HepG2 (cell line): Measurements from ENCODE around the gene TANGO6. TPM values are rescaled to one million over a fixed set of nuclear protein-coding genes. Genes with fewer than 3 reads are reported as not detected.

Source experiments
- ATAC-seq: fragments of 200-7000 bp; cut with Tn5 transposase; 3 replicates; pipeline ENCODE4 v1.9.1; 2020; ENCODE audit warnings: mild to moderate bottlenecking, moderate library complexity
- BruUV-seq: library from RNA; stranded (reverse); fragments of 400-500 nt; replicated peaks from 2 replicates; lab custom pipeline; 2021; lab: Mats Ljungman, UMichigan
- CTCF ChIA-PET: fragments of 300-600 bp; formaldehyde crosslinking; extraction: SDS; loops from one replicate; lab custom pipeline; 2021; ENCODE audit warnings: low total read pairs, inconsistent platforms, low intra/inter-chr PET ratio; lab: Yijun Ruan, JAX
- POLR2A ChIA-PET: fragments of 350-600 bp; sonication (Branson Sonifier 250); formaldehyde crosslinking; loops from one replicate; lab custom pipeline; 2020; ENCODE audit warnings: antibody characterized with exemption, inconsistent platforms; lab: Yijun Ruan, JAX
- DNase-seq: peaks from one replicate; pipeline ENCODE4 v3.0.0-alpha.2; 2015; ENCODE audit warnings: low spot score
- FAIRE-seq: peaks from 3 replicates; lab custom pipeline; 2011; peaks lifted over from hg19 to GRCh38; lab: Jason Lieb, UNC
- H2AFZ ChIP-seq: one replicate; pipeline ENCODE4 v1.6.1; 2011; ENCODE audit warnings: low read length, inconsistent platforms
- H3K27ac ChIP-seq: fragments of 300-600 bp; 3 replicates; pipeline ENCODE4 v1.8.0; 2011; ENCODE audit warnings: mixed run types, mild to moderate bottlenecking, mixed read lengths, low read length, inconsistent platforms; ENCODE audit not compliant: insufficient read depth; ENCODE audit errors: extremely low read length
- H3K27me3 ChIP-seq, 2 experiments: fragments of 200-600 bp in 1 of 2; 2 replicates in 1 of 2; 3 replicates in 1 of 2; pipeline versions ENCODE4 v1.6.0 to v1.8.0; 2011; ENCODE audit warnings: low read length in 2 of 2, mild to moderate bottlenecking in 2 of 2, moderate library complexity in 2 of 2, inconsistent platforms in 1 of 2; ENCODE audit not compliant: insufficient read depth in 2 of 2, control insufficient read depth in 1 of 2
- H3K36me3 ChIP-seq, 2 experiments: fragments of 200-600 bp in 1 of 2; replicated peaks in 1 of 2; 2 replicates in 1 of 2; 3 replicates in 1 of 2; pipeline versions ENCODE4 v1.5.1 to v1.8.0; 2011; ENCODE audit warnings: low read length in 2 of 2, inconsistent platforms in 1 of 2; ENCODE audit not compliant: insufficient read depth in 2 of 2, control insufficient read depth in 1 of 2
- H3K4me1 ChIP-seq: 2 replicates; pipeline ENCODE4 v1.5.1; 2012; ENCODE audit warnings: low read length, inconsistent platforms; ENCODE audit not compliant: insufficient read depth
- H3K4me2 ChIP-seq: 2 replicates; pipeline ENCODE4 v1.6.0; 2011; ENCODE audit warnings: low read depth, low read length, inconsistent platforms
- H3K4me3 ChIP-seq, 3 experiments: fragments of 200-600 bp in 1 of 3; sonication (generic), shearing (Covaris generic) in 1 of 3; replicated peaks in 1 of 3; 2 replicates each; pipeline ENCODE4 v1.5.1; 2011 to 2016; ENCODE audit warnings: low read length in 3 of 3, inconsistent platforms in 2 of 3, low read depth in 2 of 3, mild to moderate bottlenecking in 2 of 3, control low read depth in 1 of 3, mixed read lengths in 1 of 3; ENCODE audit not compliant: insufficient read depth in 1 of 3
- H3K79me2 ChIP-seq: one replicate; pipeline ENCODE4 v1.6.1; 2011; ENCODE audit warnings: low read length, inconsistent platforms; ENCODE audit not compliant: insufficient read depth
- H3K9ac ChIP-seq: 2 replicates; pipeline ENCODE4 v1.6.0; 2011; ENCODE audit warnings: mild to moderate bottlenecking, low read depth, low read length, inconsistent platforms; ENCODE audit not compliant: insufficient read depth
- H3K9me3 ChIP-seq: 2 replicates; pipeline ENCODE4 v1.5.1; 2012; ENCODE audit warnings: mild to moderate bottlenecking, low read length
- H4K20me1 ChIP-seq: 2 replicates; pipeline ENCODE4 v1.6.0; 2011; ENCODE audit warnings: inconsistent platforms, mild to moderate bottlenecking, low read length, moderate library complexity; ENCODE audit not compliant: insufficient read depth
- CBX1 ChIP-seq: IDR thresholded peaks from one replicate; pipeline ENCODE4 v1.6.1; 2016; ENCODE audit warnings: antibody characterized with exemption, low read depth
- CSRNP1 ChIP-seq: sonication (generic); formaldehyde crosslinking; IDR thresholded peaks from 2 replicates; pipeline ENCODE4 v1.8.1; 2023; ENCODE audit warnings: mild to moderate bottlenecking, missing genetic modification reagents
- GATAD1 ChIP-seq: IDR thresholded peaks from 2 replicates; pipeline ENCODE4 v1.6.1; 2016; ENCODE audit warnings: missing genetic modification reagents, missing compliant biosample characterization
- HIVEP1 ChIP-seq: sonication (generic); formaldehyde crosslinking; IDR thresholded peaks from 2 replicates; pipeline ENCODE4 v1.4.0; 2020; ENCODE audit warnings: mild to moderate bottlenecking, missing genetic modification reagents
- PCBP1 ChIP-seq: fragments of 200-400 bp; formaldehyde crosslinking; IDR thresholded peaks from 2 replicates; pipeline ENCODE4 v1.6.1; 2017; ENCODE audit warnings: mild to moderate bottlenecking, low read depth, low read length, borderline replicate concordance
- TSC22D2 ChIP-seq: sonication (generic); formaldehyde crosslinking; IDR thresholded peaks from 2 replicates; pipeline ENCODE4 v1.5.1; 2020; ENCODE audit warnings: missing genetic modification reagents, mild to moderate bottlenecking, borderline replicate concordance
- ZFP91 ChIP-seq: sonication (generic); formaldehyde crosslinking; IDR thresholded peaks from 2 replicates; pipeline ENCODE4 v1.9.0; 2022; ENCODE audit warnings: missing genetic modification reagents, mild to moderate bottlenecking, borderline replicate concordance
- WGBS: methylation state at CpG from one replicate; pipeline ENCODE4 v1.1.6; 2017; ENCODE audit warnings: low lambda C conversion rate; 5-methylcytosine and 5-hydroxymethylcytosine counted together
- in situ Hi-C: cut with HindIII; loops from 2 replicates; pipeline ENCODE4 v1.10.0; 2017; ENCODE audit warnings: low pct_unique_long_range_greater_than_20kb; ENCODE audit not compliant: extremely low pct_ligation_motif_present
- intact Hi-C: fragments of 100-400 bp; cut with micrococcal nuclease; formaldehyde crosslinking; loops from one replicate; pipeline ENCODE4 v1.10.0; 2022; ENCODE audit not compliant: unreplicated experiment
- polyA plus RNA-seq, 8 experiments: library from polyadenylated mRNA; depleted of rRNA in 3 of 8; stranded (reverse) in 7 of 8; unstranded in 1 of 8; fragments of >200 nt; fragmentation: Illumina TruSeq in 4 of 8; extraction: Trizol in 4 of 8; gene quantifications; 2 replicates each; pipeline versions ENCODE4 v1.2.1 to v1.2.3, GENCODE V29; 2011 to 2016; ENCODE audit warnings: low read depth in 4 of 8, missing spikeins in 1 of 8, mixed read lengths in 1 of 8; ENCODE audit not compliant: insufficient read depth in 1 of 8
- total RNA-seq, 5 experiments: library from RNA; depleted of rRNA; stranded (reverse); fragments of >200 nt; fragmentation: Illumina TruSeq; extraction: Trizol; gene quantifications; 2 replicates each; pipeline ENCODE4 v1.2.3, GENCODE V29; 2016; ENCODE audit warnings: low read depth in 1 of 5
- TF ChIP-seq, protein P1 (sequence below): sonication (generic); formaldehyde crosslinking; IDR thresholded peaks from 2 replicates; pipeline ENCODE4 v1.5.1; 2020; ENCODE audit warnings: missing genetic modification reagents, mild to moderate bottlenecking, borderline replicate concordance
- TF ChIP-seq, protein P2 (sequence below): sonication (generic); formaldehyde crosslinking; IDR thresholded peaks from 2 replicates; pipeline ENCODE4 v1.4.0; 2020; ENCODE audit warnings: mild to moderate bottlenecking, missing genetic modification reagents

Gene TANGO6
- total and polyA plus RNA-seq, 2 of the 13 experiments (the other 11 are each of a cell fraction or from before 2014, with no cell fraction given), result 7.2 to 13.3 TPM

DNA sequence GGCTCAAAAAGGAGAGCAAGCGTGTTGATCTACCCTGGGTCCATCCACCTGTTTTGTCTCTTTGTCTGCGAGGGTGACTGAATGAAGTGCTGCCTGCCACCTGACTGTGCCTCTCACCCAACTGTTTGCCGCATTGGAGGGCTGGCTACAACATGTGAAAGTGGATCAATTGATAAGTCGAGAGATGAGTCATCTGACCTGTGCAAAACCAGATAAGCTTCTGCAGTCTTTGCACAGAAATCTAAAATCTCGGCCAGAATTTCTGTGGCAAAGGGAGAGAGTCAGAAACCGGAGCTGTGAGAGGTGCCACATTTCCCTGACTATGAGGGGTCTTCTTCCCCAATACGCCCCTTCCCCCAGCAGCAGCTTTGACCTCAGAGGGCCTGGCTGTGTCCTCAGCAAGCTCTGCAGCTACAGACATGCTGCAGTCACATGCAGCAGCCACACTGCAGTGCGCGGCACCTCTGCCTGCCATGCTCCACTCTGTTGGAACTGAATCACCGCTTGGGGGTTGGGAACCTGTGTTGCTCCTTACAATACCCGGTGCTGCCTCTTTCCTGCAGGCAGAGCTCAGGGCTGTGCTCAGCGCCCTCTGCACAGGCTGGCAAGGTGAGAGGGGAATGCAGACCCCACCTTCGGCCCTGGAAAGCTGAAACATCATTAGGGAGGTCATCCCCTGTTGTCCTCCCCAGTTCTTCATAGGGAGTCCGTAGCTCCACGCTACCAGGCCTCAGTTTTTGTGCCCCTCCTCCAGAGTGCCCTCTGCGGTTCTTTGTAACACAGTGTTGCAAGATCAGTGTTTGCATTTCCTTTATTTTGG, 246.0 kb downstream of the TANGO6 start (continued):
- peak; percentile 74 for TF ChIP-seq ZFP91 (CRISPR knock-in tag)
- no peak for TF ChIP-seq PCBP1
- peak; percentile 65 for TF ChIP-seq CBX1
- TF ChIP-seq, protein P1, sequence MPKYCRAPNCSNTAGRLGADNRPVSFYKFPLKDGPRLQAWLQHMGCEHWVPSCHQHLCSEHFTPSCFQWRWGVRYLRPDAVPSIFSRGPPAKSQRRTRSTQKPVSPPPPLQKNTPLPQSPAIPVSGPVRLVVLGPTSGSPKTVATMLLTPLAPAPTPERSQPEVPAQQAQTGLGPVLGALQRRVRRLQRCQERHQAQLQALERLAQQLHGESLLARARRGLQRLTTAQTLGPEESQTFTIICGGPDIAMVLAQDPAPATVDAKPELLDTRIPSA (CRISPR knock-in tag), result no peak
- peak; percentile 79 for TF ChIP-seq CSRNP1 (CRISPR knock-in tag)
- 0 out of 2 replicates have a peak, but pooled peaks have one; percentile 32 for TF ChIP-seq TSC22D2 (CRISPR knock-in tag)

DNA sequence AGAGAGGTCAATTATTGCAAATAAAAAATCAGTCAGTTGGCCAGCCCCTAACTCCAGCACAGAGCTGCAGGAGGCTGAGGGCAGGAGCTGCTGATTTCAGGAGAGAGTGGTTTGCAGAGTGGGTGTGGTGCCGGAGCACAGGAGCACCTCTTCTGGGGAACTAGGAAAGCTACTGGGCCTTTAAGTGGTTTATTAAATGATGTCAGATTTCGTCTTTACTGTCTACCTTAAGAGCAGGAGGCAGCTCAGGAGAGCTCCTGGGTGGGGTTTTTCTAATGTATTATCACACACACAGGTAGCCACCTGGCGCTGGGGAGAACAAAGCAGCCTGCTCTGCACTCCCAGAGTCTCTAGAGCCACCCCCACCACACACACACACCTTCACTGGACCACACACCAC, 250.6 kb downstream of the TANGO6 start:
- CTCF ChIA-PET, result no interaction called here
- H3K27ac ChIP-seq, result no peak overlapping the region
- H3K27me3 ChIP-seq, result no peaks in the 10 kb centered on the region
- no TSS peak for BruUV-seq
- WGBS, result 44% methylated on average over 3 of the region's 3 CpGs
- intact Hi-C loops (loop anchor here (10.0 kb wide), 1 partner anchor 59 kb away; no protein-coding TSS in a partner anchor), in situ Hi-C loops (no loop called here)
- no peak overlapping the region for H2AFZ ChIP-seq
- no peak for DNase-seq
- no peaks in the 10 kb centered on the region for H3K36me3 ChIP-seq
- H3K4me1 ChIP-seq, result peaks cover 34% of the 10 kb centered on the region
- no peak for ATAC-seq
- FAIRE-seq, result no peak
- H4K20me1 ChIP-seq, result no peaks in the 10 kb centered on the region
- POLR2A ChIA-PET, result no interaction called here
- no peak overlapping the region for H3K4me3 ChIP-seq
- H3K9me3 ChIP-seq, result no peaks in the 10 kb centered on the region
- H3K9ac ChIP-seq, result no peak overlapping the region
- H3K4me2 ChIP-seq, result no peak overlapping the region
- H3K79me2 ChIP-seq, result no peaks in the 10 kb centered on the region
- TF ChIP-seq, protein P2, sequence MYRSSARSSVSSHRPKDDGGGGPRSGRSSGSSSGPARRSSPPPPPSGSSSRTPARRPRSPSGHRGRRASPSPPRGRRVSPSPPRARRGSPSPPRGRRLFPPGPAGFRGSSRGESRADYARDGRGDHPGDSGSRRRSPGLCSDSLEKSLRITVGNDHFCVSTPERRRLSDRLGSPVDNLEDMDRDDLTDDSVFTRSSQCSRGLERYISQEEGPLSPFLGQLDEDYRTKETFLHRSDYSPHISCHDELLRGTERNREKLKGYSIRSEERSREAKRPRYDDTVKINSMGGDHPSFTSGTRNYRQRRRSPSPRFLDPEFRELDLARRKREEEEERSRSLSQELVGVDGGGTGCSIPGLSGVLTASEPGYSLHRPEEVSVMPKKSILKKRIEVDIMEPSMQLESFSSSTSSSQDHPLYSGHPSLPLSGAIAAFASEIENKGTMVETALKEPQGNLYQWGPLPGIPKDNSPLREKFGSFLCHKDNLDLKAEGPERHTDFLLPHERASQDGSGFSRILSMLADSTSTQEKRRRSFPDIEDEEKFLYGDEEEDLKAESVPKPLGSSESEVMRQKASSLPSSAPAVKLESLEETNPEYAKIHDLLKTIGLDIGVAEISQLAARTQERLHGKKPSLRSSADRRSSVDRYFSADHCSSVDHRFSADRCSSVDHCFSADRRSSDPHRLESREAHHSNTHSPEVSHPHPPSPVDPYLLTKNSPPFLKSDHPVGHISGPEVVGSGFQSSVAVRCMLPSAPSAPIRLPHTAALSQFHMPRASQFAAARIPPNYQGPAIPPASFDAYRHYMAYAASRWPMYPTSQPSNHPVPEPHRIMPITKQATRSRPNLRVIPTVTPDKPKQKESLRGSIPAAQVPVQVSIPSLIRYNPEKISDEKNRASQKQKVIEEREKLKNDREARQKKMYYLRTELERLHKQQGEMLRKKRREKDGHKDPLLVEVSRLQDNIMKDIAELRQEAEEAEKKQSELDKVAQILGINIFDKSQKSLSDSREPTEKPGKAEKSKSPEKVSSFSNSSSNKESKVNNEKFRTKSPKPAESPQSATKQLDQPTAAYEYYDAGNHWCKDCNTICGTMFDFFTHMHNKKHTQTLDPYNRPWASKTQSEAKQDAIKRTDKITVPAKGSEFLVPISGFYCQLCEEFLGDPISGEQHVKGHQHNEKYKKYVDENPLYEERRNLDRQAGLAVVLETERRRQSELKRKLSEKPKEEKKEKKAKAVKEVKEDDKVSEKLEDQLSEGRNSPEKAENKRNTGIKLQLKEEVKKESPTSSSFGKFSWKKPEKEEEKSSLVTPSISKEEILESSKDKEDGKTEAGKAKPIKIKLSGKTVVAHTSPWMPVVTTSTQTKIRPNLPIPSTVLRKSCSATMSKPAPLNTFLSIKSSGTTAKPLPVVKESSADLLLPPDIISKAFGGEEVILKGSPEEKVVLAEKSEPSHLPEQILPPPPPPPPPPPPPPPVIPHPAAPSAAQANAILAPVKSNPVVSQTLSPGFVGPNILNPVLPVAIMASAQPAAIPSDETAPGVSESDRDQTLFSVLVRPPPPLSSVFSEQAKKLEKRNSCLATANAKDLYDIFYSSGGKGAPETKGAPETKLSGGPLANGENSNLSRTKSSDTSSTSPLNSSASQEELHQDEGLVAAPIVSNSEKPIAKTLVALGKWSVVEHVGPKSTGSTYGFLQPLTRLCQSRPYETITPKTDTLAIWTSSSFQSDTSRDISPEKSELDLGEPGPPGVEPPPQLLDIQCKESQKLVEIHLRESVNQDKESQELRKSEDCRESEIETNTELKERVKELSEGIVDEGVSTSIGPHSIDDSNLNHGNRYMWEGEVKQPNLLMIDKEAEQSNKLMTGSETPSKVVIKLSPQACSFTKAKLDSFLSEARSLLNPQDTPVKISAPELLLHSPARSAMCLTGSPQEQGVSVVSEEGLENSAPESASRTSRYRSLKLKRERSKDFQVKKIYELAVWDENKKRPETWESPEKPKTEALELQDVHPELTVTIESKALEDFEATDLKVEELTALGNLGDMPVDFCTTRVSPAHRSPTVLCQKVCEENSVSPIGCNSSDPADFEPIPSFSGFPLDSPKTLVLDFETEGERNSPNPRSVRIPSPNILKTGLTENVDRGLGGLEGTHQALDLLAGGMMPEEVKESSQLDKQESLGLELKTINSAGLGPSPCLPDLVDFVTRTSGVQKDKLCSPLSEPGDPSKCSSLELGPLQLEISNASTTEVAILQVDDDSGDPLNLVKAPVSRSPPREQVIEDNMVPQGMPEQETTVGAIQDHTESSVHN (CRISPR knock-in tag), result no peak
- TF ChIP-seq HIVEP1 (no peak), GATAD1 (CRISPR knock-in tag) (no peak)
